HepG2 (cell line): Measurements from ENCODE around the gene TMF1. TPM values are rescaled to one million over a fixed set of nuclear protein-coding genes. Genes with fewer than 3 reads are reported as not detected.

Experiments
- CCDC6 ChIP-seq: sonication (generic); formaldehyde crosslinking; IDR thresholded peaks from 2 replicates; pipeline ENCODE4 v1.8.1; 2022; ENCODE audit warnings: mild to moderate bottlenecking, missing genetic modification reagents, moderate library complexity
- HMGA1 ChIP-seq: sonication (generic); formaldehyde crosslinking; conservative IDR thresholded peaks from 2 replicates; pipeline ENCODE4 v1.4.0; 2020; ENCODE audit warnings: missing genetic modification reagents
- JUNB ChIP-seq: sonication (generic); formaldehyde crosslinking; IDR thresholded peaks from 2 replicates; pipeline ENCODE4 v1.8.0; 2022; ENCODE audit warnings: missing genetic modification reagents, mild to moderate bottlenecking, borderline replicate concordance
- NFE2L2 ChIP-seq: fragments of 150-350 bp; IDR thresholded peaks from 2 replicates; pipeline ENCODE4 v1.6.1; 2014; ENCODE audit warnings: low read length
- NFKBIZ ChIP-seq: IDR thresholded peaks from 2 replicates; pipeline ENCODE4 v1.6.1; 2018; ENCODE audit warnings: missing genetic modification reagents, missing compliant biosample characterization
- NKX3-1 ChIP-seq: sonication (generic); formaldehyde crosslinking; IDR thresholded peaks from 2 replicates; pipeline ENCODE4 v1.5.0; 2020; ENCODE audit warnings: missing genetic modification reagents
- NR2F2 ChIP-seq: IDR thresholded peaks from 2 replicates; pipeline ENCODE4 v1.6.1; 2012; ENCODE audit warnings: low read depth, inconsistent platforms, borderline replicate concordance
- TFE3 ChIP-seq: IDR thresholded peaks from 2 replicates; pipeline ENCODE4 v1.6.1; 2016
- ZBTB1 ChIP-seq: sonication (generic); formaldehyde crosslinking; IDR thresholded peaks from 2 replicates; pipeline ENCODE4 v1.4.0; 2020; ENCODE audit warnings: missing genetic modification reagents, borderline replicate concordance
- ZBTB8A ChIP-seq: sonication (generic); formaldehyde crosslinking; IDR thresholded peaks from 2 replicates; pipeline ENCODE4 v1.4.0; 2020; ENCODE audit warnings: mild to moderate bottlenecking, low read depth, missing genetic modification reagents, borderline replicate concordance
- ZFP36 ChIP-seq: fragments of 150-350 bp; IDR thresholded peaks from 2 replicates; pipeline ENCODE4 v1.6.1; 2018; ENCODE audit warnings: borderline replicate concordance, low read length, low read depth; ENCODE audit not compliant: partially characterized antibody
- ZMYM3 ChIP-seq: sonication (generic); formaldehyde crosslinking; IDR thresholded peaks from 2 replicates; pipeline ENCODE4 v1.5.1; 2020; ENCODE audit warnings: mild to moderate bottlenecking, missing genetic modification reagents
- ZNF225 ChIP-seq: sonication (generic); formaldehyde crosslinking; IDR thresholded peaks from 2 replicates; pipeline ENCODE4 v1.4.0; 2020; ENCODE audit warnings: mild to moderate bottlenecking, missing genetic modification reagents
- ZNF30 ChIP-seq: sonication (generic); formaldehyde crosslinking; IDR thresholded peaks from 2 replicates; pipeline ENCODE4 v1.5.0; 2020; ENCODE audit warnings: mild to moderate bottlenecking, missing genetic modification reagents
- ZNF337 ChIP-seq: sonication (generic); formaldehyde crosslinking; IDR thresholded peaks from 2 replicates; pipeline ENCODE4 v1.5.1; 2020; ENCODE audit warnings: missing genetic modification reagents, low read depth, mild to moderate bottlenecking, borderline replicate concordance
- ZNF510 ChIP-seq: sonication (generic); formaldehyde crosslinking; IDR thresholded peaks from 2 replicates; pipeline ENCODE4 v1.4.0; 2020; ENCODE audit warnings: low read depth, mild to moderate bottlenecking, missing genetic modification reagents
- ZNF605 ChIP-seq: sonication (generic); formaldehyde crosslinking; IDR thresholded peaks from 2 replicates; pipeline ENCODE4 v1.8.0; 2022; ENCODE audit warnings: mild to moderate bottlenecking, missing genetic modification reagents
- ZNF747 ChIP-seq: sonication (generic); formaldehyde crosslinking; IDR thresholded peaks from 2 replicates; pipeline ENCODE4 v1.8.1; 2023; ENCODE audit warnings: missing genetic modification reagents, mild to moderate bottlenecking, borderline replicate concordance
- polyA plus RNA-seq, 8 experiments: library from polyadenylated mRNA; depleted of rRNA in 3 of 8; stranded (reverse) in 7 of 8; unstranded in 1 of 8; fragments of >200 nt; fragmentation: Illumina TruSeq in 4 of 8; extraction: Trizol in 4 of 8; gene quantifications; 2 replicates each; pipeline versions ENCODE4 v1.2.1 to v1.2.3, GENCODE V29; 2011 to 2016; ENCODE audit warnings: low read depth in 4 of 8, missing spikeins in 1 of 8, mixed read lengths in 1 of 8; ENCODE audit not compliant: insufficient read depth in 1 of 8
- total RNA-seq, 5 experiments: library from RNA; depleted of rRNA; stranded (reverse); fragments of >200 nt; fragmentation: Illumina TruSeq; extraction: Trizol; gene quantifications; 2 replicates each; pipeline ENCODE4 v1.2.3, GENCODE V29; 2016; ENCODE audit warnings: low read depth in 1 of 5
- TF ChIP-seq, protein P1 (sequence below): sonication (generic); formaldehyde crosslinking; IDR thresholded peaks from 2 replicates; pipeline ENCODE4 v1.4.0; 2020; ENCODE audit warnings: mild to moderate bottlenecking, missing genetic modification reagents
- TF ChIP-seq, protein P2 (sequence below): sonication (generic); formaldehyde crosslinking; IDR thresholded peaks from 2 replicates; pipeline ENCODE4 v1.8.0; 2022; ENCODE audit warnings: mild to moderate bottlenecking, missing genetic modification reagents, borderline replicate concordance
- TF ChIP-seq, protein P3 (sequence below): IDR thresholded peaks from 2 replicates; pipeline ENCODE4 v1.6.1; 2016; ENCODE audit warnings: missing biosample characterization, missing genetic modification reagents, low read depth
- TF ChIP-seq, protein P4 (sequence below): sonication (generic); formaldehyde crosslinking; conservative IDR thresholded peaks from 2 replicates; pipeline ENCODE4 v1.4.0; 2020; ENCODE audit warnings: missing genetic modification reagents
- TF ChIP-seq, protein P5 (sequence below): sonication (generic); formaldehyde crosslinking; IDR thresholded peaks from 2 replicates; pipeline ENCODE4 v1.9.0; 2022; ENCODE audit warnings: low read depth, missing genetic modification reagents

Gene TMF1
- total and polyA plus RNA-seq, 2 of the 13 experiments (the other 11 are each of a cell fraction or from before 2014, with no cell fraction given): 12.1 to 38.4 TPM

DNA sequence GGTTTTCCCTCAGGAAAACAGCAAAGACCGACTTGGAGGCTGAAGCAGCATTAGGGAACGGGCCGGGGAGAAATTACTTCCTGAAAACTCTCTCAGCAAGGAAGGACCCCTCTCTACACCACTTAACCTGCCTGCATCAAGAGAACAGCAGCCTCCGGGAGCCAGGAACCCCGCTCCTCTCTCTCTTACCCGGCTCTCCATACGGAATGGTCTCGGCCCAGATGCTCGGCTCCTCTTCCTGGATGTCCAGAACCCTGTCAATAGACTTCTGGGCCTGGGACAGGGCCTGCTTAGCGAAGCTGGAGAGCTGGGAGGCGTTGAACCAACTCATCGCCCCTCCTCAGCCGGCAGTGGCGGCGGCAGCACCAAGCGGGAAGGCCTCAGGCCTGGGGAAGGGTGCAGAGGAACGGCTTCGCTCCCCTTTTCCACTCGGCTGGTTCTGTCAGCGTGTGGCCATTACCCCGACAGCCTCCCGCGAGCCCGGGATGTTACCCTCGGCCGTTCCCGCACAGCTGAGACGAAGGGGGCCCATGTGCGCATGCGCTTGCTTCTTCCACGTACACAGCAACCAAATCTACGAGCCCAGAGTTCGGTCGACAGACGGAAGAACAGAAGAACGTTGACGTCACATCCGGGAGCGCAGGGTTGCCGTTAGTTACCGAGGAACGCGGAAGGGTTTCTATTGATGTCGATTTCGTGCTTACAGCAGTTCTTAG is at the start of gene TMF1 (continued):
- TF ChIP-seq ZNF605 (CRISPR knock-in tag) (peak; percentile 84), ZBTB8A (no peak), ZFP36 (no peak), NR2F2 (no peak), NFKBIZ (CRISPR knock-in tag) (no peak), ZNF337 (CRISPR knock-in tag) (no peak), NFE2L2 (no peak), JUNB (CRISPR knock-in tag) (no peak), ZNF510 (CRISPR knock-in tag) (no peak), TFE3 (CRISPR knock-in tag) (no peak), CCDC6 (CRISPR knock-in tag) (peak; percentile 50; the same call in 1 of the 2 replicates), ZNF30 (CRISPR knock-in tag) (no peak), NKX3-1 (CRISPR knock-in tag) (no peak), ZBTB1 (no peak), ZNF225 (CRISPR knock-in tag) (peak; percentile 51; the same call in 1 of the 2 replicates), ZMYM3 (CRISPR knock-in tag) (no peak), ZNF747 (CRISPR knock-in tag) (peak; percentile 39; the same call in 1 of the 2 replicates), HMGA1 (no peak)
- TF ChIP-seq, protein P1, sequence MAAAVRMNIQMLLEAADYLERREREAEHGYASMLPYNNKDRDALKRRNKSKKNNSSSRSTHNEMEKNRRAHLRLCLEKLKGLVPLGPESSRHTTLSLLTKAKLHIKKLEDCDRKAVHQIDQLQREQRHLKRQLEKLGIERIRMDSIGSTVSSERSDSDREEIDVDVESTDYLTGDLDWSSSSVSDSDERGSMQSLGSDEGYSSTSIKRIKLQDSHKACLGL (CRISPR knock-in tag): peak; percentile 63; the same call in 1 of the 2 replicates
- TF ChIP-seq, protein P2, sequence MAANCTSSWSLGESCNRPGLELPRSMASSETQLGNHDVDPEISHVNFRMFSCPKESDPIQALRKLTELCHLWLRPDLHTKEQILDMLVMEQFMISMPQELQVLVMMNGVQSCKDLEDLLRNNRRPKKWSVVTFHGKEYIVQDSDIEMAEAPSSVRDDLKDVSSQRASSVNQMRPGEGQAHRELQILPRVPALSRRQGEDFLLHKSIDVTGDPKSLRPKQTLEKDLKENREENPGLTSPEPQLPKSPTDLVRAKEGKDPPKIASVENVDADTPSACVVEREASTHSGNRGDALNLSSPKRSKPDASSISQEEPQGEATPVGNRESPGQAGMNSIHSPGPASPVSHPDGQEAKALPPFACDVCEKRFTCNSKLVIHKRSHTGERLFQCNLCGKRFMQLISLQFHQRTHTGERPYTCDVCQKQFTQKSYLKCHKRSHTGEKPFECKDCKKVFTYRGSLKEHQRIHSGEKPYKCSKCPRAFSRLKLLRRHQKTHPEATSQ (CRISPR knock-in tag): no peak
- TF ChIP-seq, protein P3, sequence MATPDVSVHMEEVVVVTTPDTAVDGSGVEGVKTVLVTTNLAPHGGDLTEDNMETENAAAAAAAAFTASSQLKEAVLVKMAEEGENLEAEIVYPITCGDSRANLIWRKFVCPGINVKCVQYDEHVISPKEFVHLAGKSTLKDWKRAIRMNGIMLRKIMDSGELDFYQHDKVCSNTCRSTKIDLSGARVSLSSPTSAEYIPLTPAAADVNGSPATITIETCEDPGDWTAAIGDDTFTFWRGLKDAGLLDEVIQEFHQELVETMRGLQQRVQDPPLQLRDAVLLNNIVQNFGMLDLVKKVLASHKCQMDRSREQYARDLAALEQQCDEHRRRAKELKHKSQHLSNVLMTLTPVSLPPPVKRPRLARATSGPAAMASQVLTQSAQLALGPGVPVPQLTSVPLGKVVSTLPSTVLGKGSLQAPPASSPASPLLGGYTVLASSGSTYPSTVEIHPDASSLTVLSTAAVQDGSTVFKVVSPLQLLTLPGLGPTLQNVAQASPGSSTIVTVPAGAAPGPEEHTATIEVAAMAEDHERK (CRISPR knock-in tag): no peak
- TF ChIP-seq, protein P4, sequence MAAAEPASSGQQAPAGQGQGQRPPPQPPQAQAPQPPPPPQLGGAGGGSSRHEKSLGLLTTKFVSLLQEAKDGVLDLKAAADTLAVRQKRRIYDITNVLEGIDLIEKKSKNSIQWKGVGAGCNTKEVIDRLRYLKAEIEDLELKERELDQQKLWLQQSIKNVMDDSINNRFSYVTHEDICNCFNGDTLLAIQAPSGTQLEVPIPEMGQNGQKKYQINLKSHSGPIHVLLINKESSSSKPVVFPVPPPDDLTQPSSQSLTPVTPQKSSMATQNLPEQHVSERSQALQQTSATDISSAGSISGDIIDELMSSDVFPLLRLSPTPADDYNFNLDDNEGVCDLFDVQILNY (CRISPR knock-in tag): no peak
- TF ChIP-seq, protein P5, sequence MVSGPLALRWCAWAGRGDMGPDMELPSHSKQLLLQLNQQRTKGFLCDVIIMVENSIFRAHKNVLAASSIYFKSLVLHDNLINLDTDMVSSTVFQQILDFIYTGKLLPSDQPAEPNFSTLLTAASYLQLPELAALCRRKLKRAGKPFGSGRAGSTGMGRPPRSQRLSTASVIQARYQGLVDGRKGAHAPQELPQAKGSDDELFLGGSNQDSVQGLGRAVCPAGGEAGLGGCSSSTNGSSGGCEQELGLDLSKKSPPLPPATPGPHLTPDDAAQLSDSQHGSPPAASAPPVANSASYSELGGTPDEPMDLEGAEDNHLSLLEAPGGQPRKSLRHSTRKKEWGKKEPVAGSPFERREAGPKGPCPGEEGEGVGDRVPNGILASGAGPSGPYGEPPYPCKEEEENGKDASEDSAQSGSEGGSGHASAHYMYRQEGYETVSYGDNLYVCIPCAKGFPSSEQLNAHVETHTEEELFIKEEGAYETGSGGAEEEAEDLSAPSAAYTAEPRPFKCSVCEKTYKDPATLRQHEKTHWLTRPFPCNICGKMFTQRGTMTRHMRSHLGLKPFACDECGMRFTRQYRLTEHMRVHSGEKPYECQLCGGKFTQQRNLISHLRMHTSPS (CRISPR knock-in tag): no peak
